ENCODE data around the gene OPCML. TPM values are rescaled to one million over a fixed set of nuclear protein-coding genes. Genes with fewer than 3 reads are reported as not detected.

Gene OPCML
- total and polyA plus RNA-seq, 2 of the 13 experiments (the other 11 are each of a cell fraction or from before 2014, with no cell fraction given), result not detected

DNA sequence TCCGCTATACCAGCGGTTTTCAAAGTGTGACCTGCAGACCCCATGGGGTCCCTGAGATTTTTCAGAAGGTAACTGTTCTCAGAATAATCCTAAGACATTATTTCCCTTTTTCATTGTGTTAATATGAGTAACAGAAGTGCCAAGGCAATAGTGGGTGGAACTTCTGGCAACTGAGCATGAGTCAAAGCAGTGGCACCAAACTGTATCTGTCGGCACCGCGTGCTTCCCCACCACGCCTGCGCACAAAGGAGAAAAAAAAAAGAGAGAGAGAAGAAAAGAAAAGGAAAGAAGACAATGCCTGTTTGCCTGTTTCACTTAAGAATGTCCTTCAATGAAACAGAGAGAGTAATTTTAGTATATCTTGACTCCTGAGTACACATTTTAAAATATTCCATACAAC is 679.9 kb downstream of the OPCML start (continued):
- TF ChIP-seq, protein P1, sequence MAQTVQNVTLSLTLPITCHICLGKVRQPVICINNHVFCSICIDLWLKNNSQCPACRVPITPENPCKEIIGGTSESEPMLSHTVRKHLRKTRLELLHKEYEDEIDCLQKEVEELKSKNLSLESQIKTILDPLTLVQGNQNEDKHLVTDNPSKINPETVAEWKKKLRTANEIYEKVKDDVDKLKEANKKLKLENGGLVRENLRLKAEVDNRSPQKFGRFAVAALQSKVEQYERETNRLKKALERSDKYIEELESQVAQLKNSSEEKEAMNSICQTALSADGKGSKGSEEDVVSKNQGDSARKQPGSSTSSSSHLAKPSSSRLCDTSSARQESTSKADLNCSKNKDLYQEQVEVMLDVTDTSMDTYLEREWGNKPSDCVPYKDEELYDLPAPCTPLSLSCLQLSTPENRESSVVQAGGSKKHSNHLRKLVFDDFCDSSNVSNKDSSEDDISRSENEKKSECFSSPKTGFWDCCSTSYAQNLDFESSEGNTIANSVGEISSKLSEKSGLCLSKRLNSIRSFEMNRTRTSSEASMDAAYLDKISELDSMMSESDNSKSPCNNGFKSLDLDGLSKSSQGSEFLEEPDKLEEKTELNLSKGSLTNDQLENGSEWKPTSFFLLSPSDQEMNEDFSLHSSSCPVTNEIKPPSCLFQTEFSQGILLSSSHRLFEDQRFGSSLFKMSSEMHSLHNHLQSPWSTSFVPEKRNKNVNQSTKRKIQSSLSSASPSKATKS (CRISPR knock-in tag; IDR thresholded peaks at IDR 0.05), result no peak

DNA sequence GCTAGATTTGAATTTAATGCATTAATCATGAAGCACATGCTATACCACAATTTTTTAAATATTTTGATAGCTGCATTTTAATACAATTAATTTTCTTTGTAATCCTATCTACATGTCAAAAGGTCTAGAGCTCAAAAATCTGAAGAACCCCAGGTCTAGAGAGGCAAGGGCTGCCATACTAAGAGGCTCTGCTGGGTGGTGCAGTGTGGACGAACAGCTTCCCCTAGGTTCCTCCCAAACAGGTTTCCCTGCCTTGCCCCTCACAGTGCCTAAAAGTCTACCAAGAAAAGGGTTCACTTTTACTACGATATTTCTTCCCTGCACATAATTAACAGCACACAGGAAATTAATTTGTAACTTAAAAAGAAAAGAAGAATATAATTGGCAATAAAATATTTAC is 681.1 kb downstream of the OPCML start:
- Histone ChIP-seq H2AFZ (ENCODE audit: low read length) (no peak overlapping the region), H3K4me3 (replicated peaks in 1 of 3; ENCODE audit: insufficient read depth in 1 of 3, low read depth in 2 of 3, low read length in 3 of 3) (no peak overlapping the region), H3K27ac (ENCODE audit: extremely low read length, insufficient read depth, low read length) (no peak overlapping the region), H3K4me1 (ENCODE audit: insufficient read depth, low read length) (no peaks in the 10 kb centered on the region), H3K79me2 (ENCODE audit: insufficient read depth, low read length) (no peaks in the 10 kb centered on the region), H3K36me3 (replicated peaks in 1 of 2; ENCODE audit: control insufficient read depth in 1 of 2, insufficient read depth in 2 of 2, low read length in 2 of 2) (no peaks in the 10 kb centered on the region), H3K27me3 (ENCODE audit: control insufficient read depth in 1 of 2, insufficient read depth in 2 of 2, low read length in 2 of 2) (no peaks in the 10 kb centered on the region), H4K20me1 (ENCODE audit: insufficient read depth, low read length) (no peaks in the 10 kb centered on the region), H3K4me2 (ENCODE audit: low read depth, low read length) (no peak overlapping the region), H3K9ac (ENCODE audit: insufficient read depth, low read depth, low read length) (no peak overlapping the region), H3K9me3 (ENCODE audit: low read length) (peaks cover 12% of the 10 kb centered on the region; the same call in 1 of the 2 replicates)
- DNase-seq (ENCODE audit: low spot score) (no peak), ATAC-seq (no peak), FAIRE-seq (no peak)
- WGBS (ENCODE audit: low lambda C conversion rate), result 5% methylated on average over 2 of the region's 2 CpGs
- intact Hi-C loops (cut with micrococcal nuclease; ENCODE audit: unreplicated experiment), result no loop called here
- ChIA-PET POLR2A (no interaction called here), CTCF (ENCODE audit: low intra/inter-chr PET ratio, low total read pairs) (no interaction called here)
- no TSS peak for BruUV-seq (replicated peaks)
- in situ Hi-C loops (cut with HindIII; ENCODE audit: extremely low pct_ligation_motif_present, low pct_unique_long_range_greater_than_20kb), result no loop called here
- TF ChIP-seq, protein P2, sequence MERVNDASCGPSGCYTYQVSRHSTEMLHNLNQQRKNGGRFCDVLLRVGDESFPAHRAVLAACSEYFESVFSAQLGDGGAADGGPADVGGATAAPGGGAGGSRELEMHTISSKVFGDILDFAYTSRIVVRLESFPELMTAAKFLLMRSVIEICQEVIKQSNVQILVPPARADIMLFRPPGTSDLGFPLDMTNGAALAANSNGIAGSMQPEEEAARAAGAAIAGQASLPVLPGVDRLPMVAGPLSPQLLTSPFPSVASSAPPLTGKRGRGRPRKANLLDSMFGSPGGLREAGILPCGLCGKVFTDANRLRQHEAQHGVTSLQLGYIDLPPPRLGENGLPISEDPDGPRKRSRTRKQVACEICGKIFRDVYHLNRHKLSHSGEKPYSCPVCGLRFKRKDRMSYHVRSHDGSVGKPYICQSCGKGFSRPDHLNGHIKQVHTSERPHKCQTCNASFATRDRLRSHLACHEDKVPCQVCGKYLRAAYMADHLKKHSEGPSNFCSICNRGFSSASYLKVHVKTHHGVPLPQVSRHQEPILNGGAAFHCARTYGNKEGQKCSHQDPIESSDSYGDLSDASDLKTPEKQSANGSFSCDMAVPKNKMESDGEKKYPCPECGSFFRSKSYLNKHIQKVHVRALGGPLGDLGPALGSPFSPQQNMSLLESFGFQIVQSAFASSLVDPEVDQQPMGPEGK (CRISPR knock-in tag; IDR thresholded peaks at IDR 0.05), result no peak
- TF ChIP-seq EHMT2 (IDR thresholded peaks at IDR 0.05; ENCODE audit: borderline replicate concordance, low read depth, low read length) (no peak), ZSCAN9 (CRISPR knock-in tag; IDR thresholded peaks at IDR 0.05; ENCODE audit: borderline replicate concordance) (no peak), ZNF737 (CRISPR knock-in tag; IDR thresholded peaks at IDR 0.05; ENCODE audit: borderline replicate concordance) (no peak), SMAD1 (CRISPR knock-in tag; IDR thresholded peaks at IDR 0.05; ENCODE audit: borderline replicate concordance, low read depth) (no peak), ZNF607 (CRISPR knock-in tag; IDR thresholded peaks at IDR 0.05; ENCODE audit: borderline replicate concordance) (no peak), SCMH1 (CRISPR knock-in tag; IDR thresholded peaks at IDR 0.05; ENCODE audit: borderline replicate concordance) (no peak), ZBTB38 (CRISPR knock-in tag; IDR thresholded peaks at IDR 0.05) (no peak)
- TF ChIP-seq, protein P3, sequence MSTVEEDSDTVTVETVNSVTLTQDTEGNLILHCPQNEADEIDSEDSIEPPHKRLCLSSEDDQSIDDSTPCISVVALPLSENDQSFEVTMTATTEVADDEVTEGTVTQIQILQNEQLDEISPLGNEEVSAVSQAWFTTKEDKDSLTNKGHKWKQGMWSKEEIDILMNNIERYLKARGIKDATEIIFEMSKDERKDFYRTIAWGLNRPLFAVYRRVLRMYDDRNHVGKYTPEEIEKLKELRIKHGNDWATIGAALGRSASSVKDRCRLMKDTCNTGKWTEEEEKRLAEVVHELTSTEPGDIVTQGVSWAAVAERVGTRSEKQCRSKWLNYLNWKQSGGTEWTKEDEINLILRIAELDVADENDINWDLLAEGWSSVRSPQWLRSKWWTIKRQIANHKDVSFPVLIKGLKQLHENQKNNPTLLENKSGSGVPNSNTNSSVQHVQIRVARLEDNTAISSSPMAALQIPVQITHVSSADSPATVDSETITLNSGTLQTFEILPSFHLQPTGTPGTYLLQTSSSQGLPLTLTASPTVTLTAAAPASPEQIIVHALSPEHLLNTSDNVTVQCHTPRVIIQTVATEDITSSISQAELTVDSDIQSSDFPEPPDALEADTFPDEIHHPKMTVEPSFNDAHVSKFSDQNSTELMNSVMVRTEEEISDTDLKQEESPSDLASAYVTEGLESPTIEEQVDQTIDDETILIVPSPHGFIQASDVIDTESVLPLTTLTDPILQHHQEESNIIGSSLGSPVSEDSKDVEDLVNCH (CRISPR knock-in tag; IDR thresholded peaks at IDR 0.05), result no peak
- TF ChIP-seq, protein P4, sequence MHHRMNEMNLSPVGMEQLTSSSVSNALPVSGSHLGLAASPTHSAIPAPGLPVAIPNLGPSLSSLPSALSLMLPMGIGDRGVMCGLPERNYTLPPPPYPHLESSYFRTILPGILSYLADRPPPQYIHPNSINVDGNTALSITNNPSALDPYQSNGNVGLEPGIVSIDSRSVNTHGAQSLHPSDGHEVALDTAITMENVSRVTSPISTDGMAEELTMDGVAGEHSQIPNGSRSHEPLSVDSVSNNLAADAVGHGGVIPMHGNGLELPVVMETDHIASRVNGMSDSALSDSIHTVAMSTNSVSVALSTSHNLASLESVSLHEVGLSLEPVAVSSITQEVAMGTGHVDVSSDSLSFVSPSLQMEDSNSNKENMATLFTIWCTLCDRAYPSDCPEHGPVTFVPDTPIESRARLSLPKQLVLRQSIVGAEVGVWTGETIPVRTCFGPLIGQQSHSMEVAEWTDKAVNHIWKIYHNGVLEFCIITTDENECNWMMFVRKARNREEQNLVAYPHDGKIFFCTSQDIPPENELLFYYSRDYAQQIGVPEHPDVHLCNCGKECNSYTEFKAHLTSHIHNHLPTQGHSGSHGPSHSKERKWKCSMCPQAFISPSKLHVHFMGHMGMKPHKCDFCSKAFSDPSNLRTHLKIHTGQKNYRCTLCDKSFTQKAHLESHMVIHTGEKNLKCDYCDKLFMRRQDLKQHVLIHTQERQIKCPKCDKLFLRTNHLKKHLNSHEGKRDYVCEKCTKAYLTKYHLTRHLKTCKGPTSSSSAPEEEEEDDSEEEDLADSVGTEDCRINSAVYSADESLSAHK (CRISPR knock-in tag; IDR thresholded peaks at IDR 0.05; ENCODE audit: borderline replicate concordance), result no peak
- TF ChIP-seq, protein P5, sequence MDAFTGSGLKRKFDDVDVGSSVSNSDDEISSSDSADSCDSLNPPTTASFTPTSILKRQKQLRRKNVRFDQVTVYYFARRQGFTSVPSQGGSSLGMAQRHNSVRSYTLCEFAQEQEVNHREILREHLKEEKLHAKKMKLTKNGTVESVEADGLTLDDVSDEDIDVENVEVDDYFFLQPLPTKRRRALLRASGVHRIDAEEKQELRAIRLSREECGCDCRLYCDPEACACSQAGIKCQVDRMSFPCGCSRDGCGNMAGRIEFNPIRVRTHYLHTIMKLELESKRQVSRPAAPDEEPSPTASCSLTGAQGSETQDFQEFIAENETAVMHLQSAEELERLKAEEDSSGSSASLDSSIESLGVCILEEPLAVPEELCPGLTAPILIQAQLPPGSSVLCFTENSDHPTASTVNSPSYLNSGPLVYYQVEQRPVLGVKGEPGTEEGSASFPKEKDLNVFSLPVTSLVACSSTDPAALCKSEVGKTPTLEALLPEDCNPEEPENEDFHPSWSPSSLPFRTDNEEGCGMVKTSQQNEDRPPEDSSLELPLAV (CRISPR knock-in tag; conservative IDR thresholded peaks at IDR 0.05; ENCODE audit: low read depth), result no peak

Measured in HepG2 (cell line).